ENCODE results near the gene AQP12B. TPM values are rescaled to one million over a fixed set of nuclear protein-coding genes. Genes with fewer than 3 reads are reported as not detected.
A peak's percentile ranks its signal among the peaks of the same experiment; 100 is the strongest.

The AQP12B gene
- total RNA-seq, 1 donor from 2014 or later, result not detected

DNA sequence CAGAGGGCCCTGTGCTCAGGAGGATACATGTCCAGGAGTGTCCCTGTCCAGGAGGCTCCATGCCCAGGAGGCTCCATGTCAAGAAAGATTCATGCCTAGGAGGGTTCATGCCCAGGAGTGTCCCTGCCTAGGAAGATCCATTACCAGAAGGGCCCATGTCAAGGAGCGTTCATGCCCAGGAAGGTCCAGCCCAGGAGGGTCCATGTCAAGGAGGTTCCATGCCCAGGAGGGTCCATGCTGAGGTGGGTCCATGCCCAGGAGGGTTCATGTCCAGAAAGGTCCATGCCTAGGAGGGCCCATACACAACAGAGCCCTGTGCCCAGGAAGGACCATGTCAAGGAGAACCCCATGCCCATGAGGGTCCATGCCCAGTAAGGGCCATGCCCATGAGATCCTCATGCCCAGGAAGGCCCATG, 50.4 kb downstream of the AQP12B start:
- no peak for DNase-seq

DNA sequence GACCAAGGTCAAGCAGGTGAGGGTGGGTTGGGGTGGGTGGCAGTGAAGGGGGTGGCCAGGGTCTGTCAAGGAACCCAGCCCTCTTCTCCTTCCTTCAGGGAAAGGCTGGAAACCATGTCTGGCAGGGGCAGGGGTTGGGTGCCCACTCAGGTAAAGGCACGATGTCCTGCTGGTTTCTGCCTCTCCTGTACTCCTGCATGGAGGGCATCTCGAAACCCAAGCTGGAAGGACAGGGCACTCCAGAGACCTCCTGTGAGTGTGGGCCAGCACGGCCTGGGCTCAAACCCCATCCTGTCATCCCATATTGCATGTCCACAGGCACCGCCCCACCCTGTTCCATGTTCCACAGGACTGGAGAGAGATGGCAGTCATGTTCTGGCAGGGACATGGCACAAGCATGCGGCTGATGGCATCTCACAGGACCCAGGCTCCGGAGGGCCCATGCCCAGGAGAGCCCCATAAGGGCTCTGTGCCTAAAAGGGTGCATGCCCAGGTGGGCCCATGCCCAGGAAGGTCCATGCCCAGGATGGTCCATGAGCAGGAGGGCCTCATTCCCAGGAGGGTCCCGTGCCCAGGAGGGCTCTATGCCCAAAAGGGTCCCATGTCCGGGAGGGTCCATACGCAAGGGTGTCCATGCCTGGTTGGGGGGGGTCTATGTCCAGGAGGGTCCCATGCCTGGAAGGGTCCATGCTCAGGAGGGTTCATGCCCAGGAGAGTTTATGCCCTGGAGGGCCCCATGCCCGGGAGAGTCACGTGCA, 51.0 kb downstream of the AQP12B start:
- DNase-seq, result no peak

DNA sequence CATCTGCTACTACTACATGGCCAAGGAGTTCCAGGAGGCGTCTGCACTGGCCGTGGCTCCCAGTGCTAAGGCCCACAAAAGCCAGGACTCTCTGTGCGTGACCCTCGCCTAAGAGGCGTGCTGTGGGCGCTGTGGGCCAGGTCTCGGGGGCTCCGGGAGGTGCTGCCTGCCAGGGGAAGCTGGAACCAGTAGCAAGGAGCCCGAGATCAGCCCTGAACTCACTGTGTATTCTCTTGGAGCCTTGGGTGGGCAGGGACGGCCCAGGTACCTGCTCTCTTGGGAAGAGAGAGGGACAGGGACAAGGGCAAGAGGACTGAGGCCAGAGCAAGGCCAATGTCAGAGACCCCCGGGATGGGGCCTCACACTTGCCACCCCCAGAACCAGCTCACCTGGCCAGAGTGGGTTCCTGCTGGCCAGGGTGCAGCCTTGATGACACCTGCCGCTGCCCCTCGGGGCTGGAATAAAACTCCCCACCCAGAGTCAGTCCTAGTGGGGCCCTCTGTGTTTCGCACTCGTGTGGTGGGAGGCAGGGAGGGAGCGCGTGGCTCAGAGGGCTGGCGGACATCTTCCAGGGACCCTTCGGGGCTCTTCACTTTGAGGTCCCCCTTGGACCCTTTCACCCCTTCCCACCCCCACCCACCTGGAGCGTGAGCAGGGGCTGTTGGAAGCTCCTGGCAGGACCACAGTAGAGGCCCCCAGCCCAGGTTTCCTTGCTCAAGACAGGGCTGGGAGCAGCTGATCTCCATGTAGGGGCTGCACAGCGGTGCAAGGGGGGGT, 51.7 kb downstream of the AQP12B start:
- DNase-seq, result no peak

DNA sequence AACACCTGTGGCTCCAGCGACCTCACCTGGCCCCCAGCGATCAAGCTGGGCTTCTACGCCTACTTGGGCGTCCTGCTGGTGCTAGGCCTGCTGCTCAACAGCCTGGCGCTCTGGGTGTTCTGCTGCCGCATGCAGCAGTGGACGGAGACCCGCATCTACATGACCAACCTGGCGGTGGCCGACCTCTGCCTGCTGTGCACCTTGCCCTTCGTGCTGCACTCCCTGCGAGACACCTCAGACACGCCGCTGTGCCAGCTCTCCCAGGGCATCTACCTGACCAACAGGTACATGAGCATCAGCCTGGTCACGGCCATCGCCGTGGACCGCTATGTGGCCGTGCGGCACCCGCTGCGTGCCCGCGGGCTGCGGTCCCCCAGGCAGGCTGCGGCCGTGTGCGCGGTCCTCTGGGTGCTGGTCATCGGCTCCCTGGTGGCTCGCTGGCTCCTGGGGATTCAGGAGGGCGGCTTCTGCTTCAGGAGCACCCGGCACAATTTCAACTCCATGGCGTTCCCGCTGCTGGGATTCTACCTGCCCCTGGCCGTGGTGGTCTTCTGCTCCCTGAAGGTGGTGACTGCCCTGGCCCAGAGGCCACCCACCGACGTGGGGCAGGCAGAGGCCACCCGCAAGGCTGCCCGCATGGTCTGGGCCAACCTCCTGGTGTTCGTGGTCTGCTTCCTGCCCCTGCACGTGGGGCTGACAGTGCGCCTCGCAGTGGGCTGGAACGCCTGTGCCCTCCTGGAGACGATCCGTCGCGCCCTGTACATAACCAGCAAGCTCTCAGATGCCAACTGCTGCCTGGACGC, 52.5 kb downstream of the AQP12B start:
- DNase-seq, result no peak

DNA sequence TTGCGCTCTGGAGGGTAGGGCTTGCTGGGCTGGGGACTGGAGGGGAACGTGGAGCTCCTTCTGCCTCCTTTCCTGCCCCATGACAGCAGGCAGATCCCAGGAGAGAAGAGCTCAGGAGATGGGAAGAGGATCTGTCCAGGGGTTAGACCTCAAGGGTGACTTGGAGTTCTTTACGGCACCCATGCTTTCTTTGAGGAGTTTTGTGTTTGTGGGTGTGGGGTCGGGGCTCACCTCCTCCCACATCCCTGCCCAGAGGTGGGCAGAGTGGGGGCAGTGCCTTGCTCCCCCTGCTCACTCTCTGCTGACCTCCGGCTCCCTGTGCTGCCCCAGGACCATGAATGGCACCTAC, 53.1 kb downstream of the AQP12B start:
- no peak for DNase-seq

DNA sequence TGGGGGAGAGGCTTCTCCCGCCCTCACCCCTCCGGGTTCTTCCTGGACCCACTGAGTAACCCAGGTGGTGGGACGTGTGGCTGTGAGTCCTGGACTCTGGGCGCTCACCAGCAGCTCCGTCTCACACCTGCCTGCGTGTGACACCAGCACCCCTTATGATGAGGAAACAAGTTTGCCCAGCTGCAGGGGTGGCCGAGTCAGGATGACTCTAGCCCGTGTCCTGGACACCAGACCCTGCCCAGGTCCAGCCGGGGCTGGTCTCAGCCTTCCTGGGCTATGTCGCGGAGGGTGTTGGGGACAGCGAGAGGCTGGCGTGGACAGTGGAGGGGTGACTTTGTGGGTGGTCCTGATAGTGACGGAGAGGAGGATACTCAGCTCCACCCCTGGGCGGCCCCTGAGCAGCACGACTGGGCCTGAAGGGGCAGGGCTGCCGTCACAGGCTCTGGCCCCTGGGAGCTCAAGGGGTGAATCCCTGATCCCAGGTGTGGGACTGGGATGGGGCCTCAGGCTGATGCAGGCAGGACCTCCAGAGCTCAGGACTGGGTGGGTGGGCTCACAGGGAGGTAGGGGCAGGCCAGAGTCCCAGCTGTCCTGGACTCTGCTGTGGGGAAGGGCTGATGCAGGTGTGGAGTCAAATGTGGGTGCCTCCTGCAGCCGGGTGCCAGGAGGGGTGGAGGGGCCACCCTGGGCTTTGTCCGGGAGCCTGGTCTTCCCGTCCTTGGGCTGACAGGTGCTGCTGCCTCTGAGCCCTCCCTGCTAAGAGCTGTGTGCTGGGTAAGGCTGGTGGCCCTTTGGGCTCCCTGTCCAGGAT, 53.7 kb downstream of the AQP12B start:
- no peak for DNase-seq

DNA sequence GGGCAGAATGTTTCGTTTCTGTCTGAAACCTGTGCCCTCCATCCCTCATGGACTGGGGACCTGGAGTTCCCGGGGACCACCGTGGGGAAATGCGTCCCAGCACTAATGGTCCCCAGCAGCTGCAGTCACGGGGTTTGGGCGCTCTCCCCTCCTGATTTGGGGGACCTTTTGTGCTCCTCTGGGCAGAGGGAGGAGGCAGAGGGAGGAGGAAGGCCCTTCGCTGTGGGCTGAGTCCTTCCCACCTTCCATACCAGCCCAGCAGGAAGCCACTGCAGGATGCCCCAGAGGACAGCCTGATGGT, 54.2 kb downstream of the AQP12B start:
- no peak for DNase-seq

DNA sequence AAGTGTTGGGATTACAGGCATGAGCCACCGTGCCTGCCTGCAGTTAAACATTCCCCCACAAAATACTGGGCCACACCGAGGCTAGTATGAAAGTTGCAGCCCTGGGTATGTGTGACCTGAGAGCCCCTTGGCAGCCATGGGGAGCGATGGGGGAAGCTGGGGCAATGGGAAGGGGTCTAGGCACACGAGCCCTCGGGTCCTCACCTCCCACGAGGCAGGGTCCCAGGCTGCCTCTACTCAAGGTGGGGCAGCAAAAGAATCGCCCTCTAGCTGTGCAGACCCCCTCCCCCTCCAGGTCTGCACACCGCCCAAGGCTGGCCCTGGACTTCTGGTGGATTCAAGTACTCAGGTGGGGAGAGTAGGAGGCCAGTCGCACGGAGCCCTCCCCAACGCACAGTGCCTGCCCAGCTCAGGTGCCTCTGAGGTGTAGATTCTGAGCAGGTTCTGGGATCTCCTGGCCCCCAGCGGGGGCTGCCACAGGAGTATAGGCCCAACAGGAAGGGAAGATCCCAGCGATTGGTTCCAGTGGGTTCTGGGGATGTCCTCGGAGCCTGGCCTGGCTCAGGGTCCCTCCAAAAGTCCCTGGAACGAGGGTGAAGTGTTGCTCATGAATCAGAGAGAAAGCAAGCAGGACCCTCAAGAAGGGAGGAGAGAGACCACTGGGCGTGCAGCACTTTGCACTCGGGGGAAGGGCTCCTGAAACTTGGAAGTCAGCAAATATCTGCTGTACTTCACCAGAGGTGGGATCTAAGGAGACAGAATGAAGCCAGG, 54.8 kb downstream of the AQP12B start:
- no peak for DNase-seq

DNA sequence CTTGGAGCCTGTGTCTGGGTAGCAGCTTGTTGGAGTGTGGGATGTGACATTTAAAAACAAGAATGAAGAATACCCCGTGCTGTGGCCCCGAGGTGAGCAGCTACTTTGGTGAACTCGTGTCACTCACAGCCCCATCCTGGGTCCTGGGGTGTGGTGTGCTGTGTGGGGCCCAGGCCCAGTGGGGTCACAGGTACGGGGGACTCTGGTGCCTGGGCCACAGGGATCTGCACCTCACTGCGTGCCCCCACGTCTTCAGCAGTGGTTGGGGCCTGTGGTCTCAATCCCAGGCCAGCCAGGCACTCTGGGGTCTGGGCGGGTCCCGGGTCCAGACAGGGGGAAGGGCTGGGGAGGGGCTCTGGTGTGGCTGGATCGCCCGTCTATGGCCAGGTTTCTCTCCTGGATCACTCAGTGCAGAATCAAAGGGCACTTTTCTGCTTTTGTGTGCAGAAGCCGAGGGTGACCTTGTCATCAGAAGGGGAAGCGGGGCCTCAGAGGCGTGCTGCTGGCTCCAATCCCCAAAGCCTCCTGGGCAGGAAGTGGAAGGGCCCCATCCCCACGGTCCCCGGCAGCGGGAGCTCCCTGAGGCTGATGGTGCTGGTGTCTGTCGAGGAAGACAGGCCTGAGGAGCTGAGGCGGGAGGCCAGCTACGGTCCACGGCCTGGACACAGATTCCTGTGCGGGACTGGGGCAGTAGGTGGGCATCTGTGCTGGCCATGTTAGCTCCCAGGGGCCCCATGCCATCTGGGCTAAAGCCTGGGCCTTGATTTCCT, 56.0 kb downstream of the AQP12B start:
- peak; percentile 33 for DNase-seq

Small RNA genes lying within 50 kb of the gene (small RNA-seq; reads per million reads assigned to genes)
- not detected for gene AC011298.3 (ENCODE audit: low replicate concordance)

Other genes starting within 250 kb of the AQP12B start
- gene GPC1, start 247.2 kb downstream of the AQP12B start, total RNA-seq, result 133 TPM
- 6.6 TPM for gene ANKMY1, start 124.9 kb downstream of the AQP12B start, total RNA-seq
- gene DUSP28, start 122.5 kb downstream of the AQP12B start, total RNA-seq, result 5.7 TPM
- 37.4 TPM for gene RNPEPL1, start 114.4 kb downstream of the AQP12B start, total RNA-seq
- gene CAPN10, start 96.2 kb downstream of the AQP12B start, total RNA-seq, result 24.3 TPM
- gene GPR35, start 57.4 kb downstream of the AQP12B start, total RNA-seq, result 1.1 TPM
- gene AQP12A, start 9.0 kb upstream of the AQP12B start, total RNA-seq, result not detected
- 8.9 TPM for gene KIF1A, start 137.3 kb upstream of the AQP12B start, total RNA-seq
- not detected for gene AGXT, start 185.9 kb upstream of the AQP12B start, total RNA-seq
- gene MAB21L4, start 213.3 kb upstream of the AQP12B start, total RNA-seq, result 23.0 TPM
- gene CROCC2, start 223.5 kb upstream of the AQP12B start, total RNA-seq, result not detected